ENCODE data around the gene TEX51. TPM values are rescaled to one million over a fixed set of nuclear protein-coding genes. Genes with fewer than 3 reads are reported as not detected.

The TEX51 gene
- polyA plus RNA-seq, 1 experiment: not detected

GRCh38 chr2:126858013-126858412 is 40.7 kb upstream of the TEX51 start:
- Histone ChIP-seq H3K36me3 (ENCODE audit: control insufficient read depth, insufficient read depth, low read length) (no peaks in the 10 kb centered on the region), H3K27me3 (ENCODE audit: control insufficient read depth, insufficient read depth, low read length) (no peaks in the 10 kb centered on the region), H3K4me3 (ENCODE audit: low read depth, low read length) (no peak overlapping the region)
- no peak for TF ChIP-seq CTCF (IDR thresholded peaks at IDR 0.05; ENCODE audit: insufficient read depth, low read depth, low read length)
- POLR2A ChIA-PET: no interaction called here
- no peak for DNase-seq (ENCODE audit: low read depth)
- CTCF ChIA-PET: no interaction called here

- H3K36me3 ChIP-seq (ENCODE audit: control insufficient read depth, insufficient read depth, low read length): no peaks in the 10 kb centered on the region
- no peaks in the 10 kb centered on the region for H3K27me3 ChIP-seq (ENCODE audit: control insufficient read depth, insufficient read depth, low read length)
- H3K4me3 ChIP-seq (ENCODE audit: low read depth, low read length): no peak overlapping the region
- TF ChIP-seq CTCF (IDR thresholded peaks at IDR 0.05; ENCODE audit: insufficient read depth, low read depth, low read length): no peak
- ChIA-PET POLR2A (no interaction called here), CTCF (no interaction called here)
- no peak for DNase-seq (ENCODE audit: low read depth)
Measured at GRCh38 chr2:126858436-126858835, 40.3 kb upstream of the TEX51 start.

- ChIA-PET POLR2A (interaction anchor here (0.6 kb wide), 1 partner anchor 1821 kb away, joined by 3 read pairs; no protein-coding TSS in a partner anchor), CTCF (interaction anchor here (1.5 kb wide), 1 partner anchor 10 kb away, joined by 3 read pairs; no protein-coding TSS in a partner anchor)
- no peak for DNase-seq (ENCODE audit: low read depth)
- H3K36me3 ChIP-seq (ENCODE audit: control insufficient read depth, insufficient read depth, low read length): no peaks in the 10 kb centered on the region
- H3K27me3 ChIP-seq (ENCODE audit: control insufficient read depth, insufficient read depth, low read length): no peaks in the 10 kb centered on the region
- no peak overlapping the region for H3K4me3 ChIP-seq (ENCODE audit: low read depth, low read length)
- no peak for TF ChIP-seq CTCF (IDR thresholded peaks at IDR 0.05; ENCODE audit: insufficient read depth, low read depth, low read length)
Measured at GRCh38 chr2:126858991-126859390, 39.7 kb upstream of the TEX51 start.

GRCh38 chr2:126859631-126860030 is 39.1 kb upstream of the TEX51 start:
- no peaks in the 10 kb centered on the region for H3K36me3 ChIP-seq (ENCODE audit: control insufficient read depth, insufficient read depth, low read length)
- CTCF ChIA-PET: interaction anchor here (1.5 kb wide), 1 partner anchor 9 kb away, joined by 3 read pairs; no protein-coding TSS in a partner anchor
- POLR2A ChIA-PET: interaction anchor here (0.6 kb wide), 1 partner anchor 1821 kb away, joined by 3 read pairs; no protein-coding TSS in a partner anchor
- TF ChIP-seq CTCF (IDR thresholded peaks at IDR 0.05; ENCODE audit: insufficient read depth, low read depth, low read length): no peak
- no peak for DNase-seq (ENCODE audit: low read depth)
- H3K4me3 ChIP-seq (ENCODE audit: low read depth, low read length): no peak overlapping the region
- no peaks in the 10 kb centered on the region for H3K27me3 ChIP-seq (ENCODE audit: control insufficient read depth, insufficient read depth, low read length)

- Histone ChIP-seq H3K27me3 (ENCODE audit: control insufficient read depth, insufficient read depth, low read length) (no peaks in the 10 kb centered on the region), H3K36me3 (ENCODE audit: control insufficient read depth, insufficient read depth, low read length) (no peaks in the 10 kb centered on the region), H3K4me3 (ENCODE audit: low read depth, low read length) (no peak overlapping the region)
- no peak for TF ChIP-seq CTCF (IDR thresholded peaks at IDR 0.05; ENCODE audit: insufficient read depth, low read depth, low read length)
- no peak for DNase-seq (ENCODE audit: low read depth)
- POLR2A ChIA-PET: no interaction called here
- CTCF ChIA-PET: interaction anchor here (1.5 kb wide), 1 partner anchor 9 kb away, joined by 3 read pairs; no protein-coding TSS in a partner anchor
Measured at GRCh38 chr2:126860385-126860784, 38.3 kb upstream of the TEX51 start.

All from BJ (cell line).